GM18873 (cell line): ENCODE data around the gene EFHC1.

Experiments used
- ATAC-seq: cut with Tn5 transposase; IDR thresholded peaks from one replicate; pipeline ENCODE4 v1.9.1; 2021; ENCODE audit warnings: mild to moderate bottlenecking, moderate library complexity, moderate number of reproducible peaks; ENCODE audit not compliant: unreplicated experiment, low FRiP score

EFHC1 gene

GRCh38 chr6:52572536-52572935 is 152.4 kb downstream of the EFHC1 start:
- ATAC-seq, result no peak

- ATAC-seq, result no peak
Observed at GRCh38 chr6:52573295-52573694, 153.2 kb downstream of the EFHC1 start.
